Activated CD8-positive, alpha-beta memory T cell treated with anti-CD3 and anti-CD28 coated beads, Interleukin-2, amount 50 U/mL, for 1 hour (primary cell): ENCODE data around the gene PLAAT4.
"Not testable (repeated sequence)": the region's sequence is repeated elsewhere in the genome, so short reads cannot be mapped to it uniquely, and the experiment has no call there.

Experiments
- DNase-seq: peaks from one replicate; pipeline ENCODE4 v3.0.0-alpha.2; 2020; ENCODE audit errors: extremely low read depth

Gene PLAAT4

GRCh38 chr11:63510360-63511047 is 26.1 kb upstream of the PLAAT4 start:
- no peak for DNase-seq

- no peak for DNase-seq
These were observed 25.4 kb upstream of the PLAAT4 start for GRCh38 chr11:63511048-63511748.

GRCh38 chr11:63512816-63513215 is 23.8 kb upstream of the PLAAT4 start:
- no peak for DNase-seq

GRCh38 chr11:63516109-63516508 is 20.5 kb upstream of the PLAAT4 start:
- DNase-seq: no peak

- no peak for DNase-seq
These were observed 19.5 kb upstream of the PLAAT4 start for GRCh38 chr11:63517156-63517555.

GRCh38 chr11:63518548-63518947 is 18.1 kb upstream of the PLAAT4 start:
- DNase-seq: no peak

GRCh38 chr11:63520606-63521170 is 15.9 kb upstream of the PLAAT4 start:
- no peak for DNase-seq

GRCh38 chr11:63521896-63522295 is 14.7 kb upstream of the PLAAT4 start:
- DNase-seq: no peak

GRCh38 chr11:63523151-63523550 is 13.5 kb upstream of the PLAAT4 start:
- no peak for DNase-seq

- DNase-seq: no peak
These were observed 8.9 kb upstream of the PLAAT4 start for GRCh38 chr11:63527667-63528066.

- DNase-seq: not testable (repeated sequence)
These were observed 8.5 kb upstream of the PLAAT4 start for GRCh38 chr11:63528156-63528555.

GRCh38 chr11:63528729-63529278 is 7.8 kb upstream of the PLAAT4 start:
- not testable (repeated sequence) for DNase-seq

GRCh38 chr11:63529373-63529772 is 7.2 kb upstream of the PLAAT4 start:
- not testable (repeated sequence) for DNase-seq

GRCh38 chr11:63530021-63530420 is 6.6 kb upstream of the PLAAT4 start:
- no peak for DNase-seq

GRCh38 chr11:63531074-63531792 is 5.4 kb upstream of the PLAAT4 start:
- not testable (repeated sequence) for DNase-seq

GRCh38 chr11:63532117-63532516 is 4.5 kb upstream of the PLAAT4 start:
- DNase-seq: no peak

- DNase-seq: no peak
These were observed 3.7 kb upstream of the PLAAT4 start for GRCh38 chr11:63532799-63533475.

GRCh38 chr11:63534076-63534475 is 2.5 kb upstream of the PLAAT4 start:
- DNase-seq: no peak

- no peak for DNase-seq
These were observed 1.6 kb upstream of the PLAAT4 start for GRCh38 chr11:63534895-63535461.

- no peak for DNase-seq
These were observed 874 bp upstream of the PLAAT4 start for GRCh38 chr11:63535734-63536133.
